ENCODE results near the gene CFD. TPM values are rescaled to one million over a fixed set of nuclear protein-coding genes. Genes with fewer than 3 reads are reported as not detected.

The CFD gene
- total RNA-seq, 4 donors from 2014 or later, result 339 to 1,037 (median 506) TPM

DNA sequence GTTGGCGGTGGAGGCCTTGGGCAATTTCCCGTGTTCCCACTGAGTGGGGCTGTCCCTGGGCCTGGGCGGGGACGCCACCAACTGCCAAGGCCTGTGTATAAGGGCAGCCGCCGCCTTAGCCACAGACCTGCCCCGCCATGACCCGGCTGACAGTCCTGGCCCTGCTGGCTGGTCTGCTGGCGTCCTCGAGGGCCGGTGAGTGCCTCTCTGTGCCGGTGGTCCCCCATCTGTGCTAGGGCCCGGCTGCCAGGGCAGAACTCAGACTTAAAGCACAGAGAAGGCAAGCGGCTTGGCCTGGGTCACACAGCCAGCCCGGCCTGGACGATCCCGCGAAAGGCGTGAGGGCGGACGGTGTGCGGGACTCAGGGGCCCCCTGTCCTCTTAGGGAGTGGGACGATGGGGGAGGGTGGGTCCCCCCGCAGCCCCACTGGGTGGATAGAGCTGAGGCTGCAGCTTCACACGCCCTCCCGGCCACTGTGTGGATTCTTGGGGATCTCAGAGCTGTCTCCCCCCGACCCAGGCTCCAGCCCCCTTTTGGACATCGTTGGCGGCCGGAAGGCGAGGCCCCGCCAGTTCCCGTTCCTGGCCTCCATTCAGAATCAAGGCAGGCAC is 31.6 kb upstream of the CFD start, which contains the start of gene AZU1:
Gene AZU1, plus strand, starts transcription at position 128 of the 612 bp plus-strand sequence. Its CDS starts 10 bp downstream, at position 138.
- H3K27me3 ChIP-seq, result no peaks in the 10 kb centered on the region
- no peaks in the 10 kb centered on the region for H3K9me3 ChIP-seq
- intact Hi-C loops (cut with DNase I), result no loop called here
- WGBS, 2 donors, result 73 to 91% methylated on average over 7 to 23 of the region's 33 CpGs
- no peak for DNase-seq
- H3K36me3 ChIP-seq, result no peaks in the 10 kb centered on the region
- H3K27ac ChIP-seq, result no peak within 1 kb of the TSS
- TF ChIP-seq POLR2A (IDR thresholded peaks at IDR 0.05), result no peak
- TF ChIP-seq, protein P1, sequence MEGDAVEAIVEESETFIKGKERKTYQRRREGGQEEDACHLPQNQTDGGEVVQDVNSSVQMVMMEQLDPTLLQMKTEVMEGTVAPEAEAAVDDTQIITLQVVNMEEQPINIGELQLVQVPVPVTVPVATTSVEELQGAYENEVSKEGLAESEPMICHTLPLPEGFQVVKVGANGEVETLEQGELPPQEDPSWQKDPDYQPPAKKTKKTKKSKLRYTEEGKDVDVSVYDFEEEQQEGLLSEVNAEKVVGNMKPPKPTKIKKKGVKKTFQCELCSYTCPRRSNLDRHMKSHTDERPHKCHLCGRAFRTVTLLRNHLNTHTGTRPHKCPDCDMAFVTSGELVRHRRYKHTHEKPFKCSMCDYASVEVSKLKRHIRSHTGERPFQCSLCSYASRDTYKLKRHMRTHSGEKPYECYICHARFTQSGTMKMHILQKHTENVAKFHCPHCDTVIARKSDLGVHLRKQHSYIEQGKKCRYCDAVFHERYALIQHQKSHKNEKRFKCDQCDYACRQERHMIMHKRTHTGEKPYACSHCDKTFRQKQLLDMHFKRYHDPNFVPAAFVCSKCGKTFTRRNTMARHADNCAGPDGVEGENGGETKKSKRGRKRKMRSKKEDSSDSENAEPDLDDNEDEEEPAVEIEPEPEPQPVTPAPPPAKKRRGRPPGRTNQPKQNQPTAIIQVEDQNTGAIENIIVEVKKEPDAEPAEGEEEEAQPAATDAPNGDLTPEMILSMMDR (IDR thresholded peaks at IDR 0.05), result no peak
- no peak within 1 kb of the TSS for H3K4me3 ChIP-seq (replicated peaks in 1 of 3)
- H3K4me1 ChIP-seq, result no peaks in the 10 kb centered on the region

DNA sequence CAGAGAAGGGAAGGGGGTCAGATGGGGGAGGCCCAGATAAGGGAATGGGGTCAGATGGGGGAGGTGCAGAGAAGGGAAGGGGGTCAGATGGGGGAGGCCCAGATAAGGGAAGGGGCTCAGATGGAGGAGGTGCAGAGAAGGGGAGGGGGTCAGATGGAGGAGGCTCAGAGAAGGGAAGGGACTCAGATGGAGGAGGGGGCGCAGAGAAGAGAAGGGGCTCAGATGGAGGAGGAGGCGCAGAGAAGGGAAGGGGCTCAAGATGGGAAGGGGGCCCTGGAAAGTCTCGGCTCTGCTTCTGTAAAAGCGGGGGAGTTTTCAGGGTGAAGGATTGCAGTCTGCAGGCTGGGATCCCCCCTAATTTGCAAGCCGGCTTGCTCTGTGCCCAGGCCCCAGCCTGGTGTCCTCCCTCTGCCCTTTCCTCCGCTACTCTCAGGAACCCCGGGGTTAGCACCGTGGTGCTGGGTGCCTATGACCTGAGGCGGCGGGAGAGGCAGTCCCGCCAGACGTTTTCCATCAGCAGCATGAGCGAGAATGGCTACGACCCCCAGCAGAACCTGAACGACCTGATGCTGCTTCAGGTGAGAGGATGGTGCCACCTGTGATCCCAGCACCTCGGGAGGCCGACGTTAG is 30.2 kb upstream of the CFD start:
- no peaks in the 10 kb centered on the region for H3K4me1 ChIP-seq
- no peaks in the 10 kb centered on the region for H3K9me3 ChIP-seq
- no peaks in the 10 kb centered on the region for H3K36me3 ChIP-seq
- WGBS, 2 donors, result 67 to 76% methylated on average over 18 of the region's 18 CpGs
- H3K27me3 ChIP-seq, result no peaks in the 10 kb centered on the region
- intact Hi-C loops (cut with DNase I), result no loop called here
- H3K4me3 ChIP-seq (replicated peaks in 1 of 3), result no peak overlapping the region
- TF ChIP-seq POLR2A (IDR thresholded peaks at IDR 0.05), result no peak
- TF ChIP-seq, protein P1 (IDR thresholded peaks at IDR 0.05), result no peak
- H3K27ac ChIP-seq, result no peak overlapping the region
- no peak for DNase-seq

DNA sequence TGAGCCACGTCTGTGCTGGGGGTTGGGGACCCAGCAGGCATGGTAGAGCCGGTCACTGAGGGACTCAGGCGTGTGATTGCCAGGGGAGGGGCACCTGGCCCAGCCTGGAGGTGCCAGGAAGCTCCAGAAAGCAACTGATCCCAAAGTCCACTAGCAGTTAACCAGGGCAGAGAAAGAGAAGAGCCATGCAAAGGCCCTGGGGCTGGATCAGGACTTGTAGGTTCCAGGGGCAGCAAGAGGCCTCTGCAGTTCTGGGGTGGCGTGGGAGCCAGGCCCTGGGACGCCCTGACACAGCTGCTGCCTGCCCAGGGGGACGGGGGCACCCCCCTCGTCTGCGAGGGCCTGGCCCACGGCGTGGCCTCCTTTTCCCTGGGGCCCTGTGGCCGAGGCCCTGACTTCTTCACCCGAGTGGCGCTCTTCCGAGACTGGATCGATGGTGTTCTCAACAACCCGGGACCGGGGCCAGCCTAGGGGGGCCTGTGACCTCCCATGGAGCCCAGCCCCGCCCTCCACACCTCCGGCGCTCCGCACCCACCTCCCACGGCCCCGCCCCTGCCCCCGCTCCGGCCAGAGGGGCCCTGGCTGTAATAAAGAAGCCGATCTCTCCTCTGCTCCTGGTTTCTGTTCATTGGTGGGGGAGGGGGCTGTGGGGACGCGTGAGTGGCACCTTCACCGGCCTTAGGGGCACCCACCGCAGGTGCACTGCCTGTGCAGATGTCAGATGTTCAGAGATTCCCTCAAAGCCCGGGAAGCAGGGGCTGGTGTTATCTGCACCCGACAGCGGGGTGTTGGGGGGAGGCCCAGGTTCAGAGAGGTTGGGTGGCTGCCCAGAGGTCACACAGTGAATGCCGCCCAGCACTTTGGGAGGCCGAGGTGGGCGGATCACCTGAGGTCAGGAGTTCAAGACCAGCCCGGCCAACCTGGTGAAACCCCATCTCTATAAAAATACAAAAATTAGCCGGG is 27.8 kb upstream of the CFD start:
- Histone ChIP-seq H3K4me3 (replicated peaks in 1 of 3) (no peak overlapping the region), H3K27ac (no peak overlapping the region), H3K36me3 (no peaks in the 10 kb centered on the region), H3K27me3 (no peaks in the 10 kb centered on the region), H3K4me1 (no peaks in the 10 kb centered on the region), H3K9me3 (no peaks in the 10 kb centered on the region)
- peak in 1 of 2 donors; percentile 21 for DNase-seq
- WGBS, 2 donors, result 57 to 82% methylated on average over 10 to 33 of the region's 38 CpGs
- no peak for TF ChIP-seq POLR2A (IDR thresholded peaks at IDR 0.05)
- TF ChIP-seq, protein P1 (IDR thresholded peaks at IDR 0.05), result no peak
- intact Hi-C loops (cut with DNase I), result no loop called here

DNA sequence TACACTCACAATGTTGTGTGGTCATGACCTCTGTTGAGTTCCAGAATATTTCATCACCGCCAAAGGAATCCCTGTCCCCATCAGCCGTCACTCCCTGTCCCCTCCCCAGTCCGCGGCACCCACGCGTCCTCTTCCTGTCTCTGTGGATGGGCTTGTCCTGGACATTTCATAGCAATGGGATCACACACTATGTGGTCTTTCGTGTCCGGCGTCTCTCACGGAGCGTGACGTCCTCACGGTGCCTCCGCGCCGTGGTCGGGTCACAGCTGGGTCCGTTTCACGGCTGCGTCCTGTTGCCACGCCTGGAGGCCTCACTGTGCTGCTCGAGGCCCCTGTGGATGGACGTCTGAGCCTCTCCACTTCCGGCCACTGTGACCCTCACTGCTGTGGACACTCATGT is 25.2 kb upstream of the CFD start:
- intact Hi-C loops (cut with DNase I), result no loop called here
- Histone ChIP-seq H3K4me3 (replicated peaks in 1 of 3) (no peak overlapping the region), H3K4me1 (no peaks in the 10 kb centered on the region), H3K27me3 (no peaks in the 10 kb centered on the region), H3K27ac (no peak overlapping the region), H3K36me3 (no peaks in the 10 kb centered on the region), H3K9me3 (no peaks in the 10 kb centered on the region)
- DNase-seq, result no peak
- 69 to 80% methylated on average over 21 to 24 of the region's 24 CpGs for WGBS, 2 donors
- TF ChIP-seq, protein P1 (IDR thresholded peaks at IDR 0.05), result no peak
- no peak for TF ChIP-seq POLR2A (IDR thresholded peaks at IDR 0.05)
